HL-60 (cell line): ENCODE results near the gene TMEM273.

Source experiments
- DNase-seq, 2 experiments: peaks; one replicate each; pipeline ENCODE4 v3.0.0-alpha.2; 2010 to 2020; ENCODE audit warnings: low read depth in 1 of 2, low spot score in 1 of 2
- H3K27ac ChIP-seq: fragments of 250-450 bp; sonication (Bioruptor Pico); replicated peaks from 2 replicates; pipeline ENCODE4 v1.5.1; 2020; ENCODE audit warnings: mild to moderate bottlenecking, moderate library complexity
- H3K27me3 ChIP-seq: fragments of 250-450 bp; sonication (Bioruptor Pico); 2 replicates; pipeline ENCODE4 v1.5.1; 2021; ENCODE audit warnings: mild to moderate bottlenecking, moderate library complexity; ENCODE audit not compliant: insufficient read depth, poor library complexity, severe bottlenecking
- H3K4me3 ChIP-seq: replicated peaks from 2 replicates; pipeline ENCODE4 v1.5.1; 2011; ENCODE audit warnings: mild to moderate bottlenecking, control low read depth, low read length; ENCODE audit not compliant: insufficient read depth
- GABPA ChIP-seq: IDR thresholded peaks from 2 replicates; pipeline ENCODE4 v1.6.1; 2012; ENCODE audit warnings: low read depth
- POLR2AphosphoS5 ChIP-seq: IDR thresholded peaks from 2 replicates; pipeline ENCODE4 v1.6.1; 2012; ENCODE audit warnings: low read depth
- SPI1 ChIP-seq: IDR thresholded peaks from 2 replicates; pipeline ENCODE4 v1.6.1; 2012; ENCODE audit warnings: low read depth, mild to moderate bottlenecking, borderline replicate concordance
- TF ChIP-seq, protein P1 (sequence below): IDR thresholded peaks from 2 replicates; pipeline ENCODE4 v1.6.1; 2012; ENCODE audit warnings: low read depth; ENCODE audit not compliant: insufficient replicate concordance
- TF ChIP-seq, protein P2 (sequence below): IDR thresholded peaks from one replicate; pipeline ENCODE4 v1.5.1; 2011; ENCODE audit warnings: low read length, control low read depth, inconsistent platforms; ENCODE audit not compliant: insufficient read depth

TMEM273 gene

DNA sequence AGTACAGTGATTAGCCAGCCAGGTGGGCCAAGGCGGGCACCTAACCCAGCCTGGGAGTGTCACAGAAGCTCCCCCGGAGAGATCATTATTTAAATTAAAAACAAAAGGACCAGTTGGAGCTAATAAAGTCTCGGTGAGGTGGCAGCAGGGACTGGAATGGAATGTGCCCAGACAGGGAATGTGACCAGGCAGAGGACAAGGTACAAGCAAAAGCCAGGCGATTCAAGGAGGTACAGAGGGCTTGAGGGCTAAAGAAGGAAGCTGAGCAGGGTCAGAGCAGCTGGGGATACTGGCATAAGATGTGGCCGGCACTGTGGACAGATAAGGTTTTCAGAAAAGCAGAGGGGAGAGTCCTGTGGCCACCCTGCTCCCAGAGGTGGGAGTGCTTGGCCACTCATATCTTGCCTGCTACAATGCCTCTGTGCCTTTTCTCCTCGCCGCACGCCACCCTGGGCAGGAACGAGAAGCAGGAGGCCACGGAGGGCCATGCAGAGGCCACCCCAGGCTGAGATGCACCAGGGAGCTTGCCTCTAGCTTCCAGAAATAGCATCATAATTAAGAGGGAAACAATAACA lies 13.2 kb downstream of the TMEM273 start:
- DNase-seq = no peak
- H3K27me3 ChIP-seq = no peaks in the 10 kb centered on the region
- no peak overlapping the region for H3K4me3 ChIP-seq
- TF ChIP-seq, protein P1, sequence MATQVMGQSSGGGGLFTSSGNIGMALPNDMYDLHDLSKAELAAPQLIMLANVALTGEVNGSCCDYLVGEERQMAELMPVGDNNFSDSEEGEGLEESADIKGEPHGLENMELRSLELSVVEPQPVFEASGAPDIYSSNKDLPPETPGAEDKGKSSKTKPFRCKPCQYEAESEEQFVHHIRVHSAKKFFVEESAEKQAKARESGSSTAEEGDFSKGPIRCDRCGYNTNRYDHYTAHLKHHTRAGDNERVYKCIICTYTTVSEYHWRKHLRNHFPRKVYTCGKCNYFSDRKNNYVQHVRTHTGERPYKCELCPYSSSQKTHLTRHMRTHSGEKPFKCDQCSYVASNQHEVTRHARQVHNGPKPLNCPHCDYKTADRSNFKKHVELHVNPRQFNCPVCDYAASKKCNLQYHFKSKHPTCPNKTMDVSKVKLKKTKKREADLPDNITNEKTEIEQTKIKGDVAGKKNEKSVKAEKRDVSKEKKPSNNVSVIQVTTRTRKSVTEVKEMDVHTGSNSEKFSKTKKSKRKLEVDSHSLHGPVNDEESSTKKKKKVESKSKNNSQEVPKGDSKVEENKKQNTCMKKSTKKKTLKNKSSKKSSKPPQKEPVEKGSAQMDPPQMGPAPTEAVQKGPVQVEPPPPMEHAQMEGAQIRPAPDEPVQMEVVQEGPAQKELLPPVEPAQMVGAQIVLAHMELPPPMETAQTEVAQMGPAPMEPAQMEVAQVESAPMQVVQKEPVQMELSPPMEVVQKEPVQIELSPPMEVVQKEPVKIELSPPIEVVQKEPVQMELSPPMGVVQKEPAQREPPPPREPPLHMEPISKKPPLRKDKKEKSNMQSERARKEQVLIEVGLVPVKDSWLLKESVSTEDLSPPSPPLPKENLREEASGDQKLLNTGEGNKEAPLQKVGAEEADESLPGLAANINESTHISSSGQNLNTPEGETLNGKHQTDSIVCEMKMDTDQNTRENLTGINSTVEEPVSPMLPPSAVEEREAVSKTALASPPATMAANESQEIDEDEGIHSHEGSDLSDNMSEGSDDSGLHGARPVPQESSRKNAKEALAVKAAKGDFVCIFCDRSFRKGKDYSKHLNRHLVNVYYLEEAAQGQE = no peak
- TF ChIP-seq, protein P2, sequence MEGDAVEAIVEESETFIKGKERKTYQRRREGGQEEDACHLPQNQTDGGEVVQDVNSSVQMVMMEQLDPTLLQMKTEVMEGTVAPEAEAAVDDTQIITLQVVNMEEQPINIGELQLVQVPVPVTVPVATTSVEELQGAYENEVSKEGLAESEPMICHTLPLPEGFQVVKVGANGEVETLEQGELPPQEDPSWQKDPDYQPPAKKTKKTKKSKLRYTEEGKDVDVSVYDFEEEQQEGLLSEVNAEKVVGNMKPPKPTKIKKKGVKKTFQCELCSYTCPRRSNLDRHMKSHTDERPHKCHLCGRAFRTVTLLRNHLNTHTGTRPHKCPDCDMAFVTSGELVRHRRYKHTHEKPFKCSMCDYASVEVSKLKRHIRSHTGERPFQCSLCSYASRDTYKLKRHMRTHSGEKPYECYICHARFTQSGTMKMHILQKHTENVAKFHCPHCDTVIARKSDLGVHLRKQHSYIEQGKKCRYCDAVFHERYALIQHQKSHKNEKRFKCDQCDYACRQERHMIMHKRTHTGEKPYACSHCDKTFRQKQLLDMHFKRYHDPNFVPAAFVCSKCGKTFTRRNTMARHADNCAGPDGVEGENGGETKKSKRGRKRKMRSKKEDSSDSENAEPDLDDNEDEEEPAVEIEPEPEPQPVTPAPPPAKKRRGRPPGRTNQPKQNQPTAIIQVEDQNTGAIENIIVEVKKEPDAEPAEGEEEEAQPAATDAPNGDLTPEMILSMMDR = no peak
- TF ChIP-seq SPI1 = no peak
- no peak for TF ChIP-seq GABPA
- no peak for TF ChIP-seq POLR2AphosphoS5
- no peak overlapping the region for H3K27ac ChIP-seq

DNA sequence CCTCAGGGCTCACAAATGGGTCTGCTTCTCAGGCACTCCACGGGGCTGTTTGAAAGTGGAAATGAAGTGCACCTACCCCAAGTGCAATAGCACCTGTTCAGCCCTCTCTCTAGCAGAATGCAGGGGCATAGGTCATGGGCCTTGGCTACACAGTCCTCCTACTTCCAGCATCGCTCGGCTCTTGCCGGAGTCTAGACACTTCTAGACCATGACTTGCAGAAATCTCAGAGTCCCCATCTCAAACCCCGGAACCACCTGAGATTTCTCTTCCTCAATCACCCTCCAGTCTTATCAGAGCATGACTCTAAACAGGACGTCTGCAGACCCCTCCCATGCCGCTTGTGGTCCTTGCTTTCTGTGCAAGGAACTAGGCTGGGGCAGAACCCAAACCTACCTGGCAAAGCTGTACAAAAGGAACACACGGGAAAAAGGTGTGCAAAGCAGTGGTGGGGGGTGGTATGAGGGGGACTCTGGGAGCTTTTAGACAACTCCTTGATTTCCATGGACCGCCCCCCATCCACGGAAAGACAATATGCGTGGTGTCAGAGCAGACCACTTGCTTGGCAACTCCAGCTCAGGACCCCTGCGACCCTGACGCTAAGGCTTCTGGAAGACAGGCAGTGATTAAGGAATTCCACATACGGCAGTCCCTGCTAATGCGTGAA lies 13.8 kb downstream of the TMEM273 start:
- no peak for DNase-seq
- H3K4me3 ChIP-seq = no peak overlapping the region
- H3K27me3 ChIP-seq = no peaks in the 10 kb centered on the region
- TF ChIP-seq, protein P2 = no peak
- TF ChIP-seq POLR2AphosphoS5 = no peak
- TF ChIP-seq, protein P1 = no peak
- no peak for TF ChIP-seq GABPA
- TF ChIP-seq SPI1 = no peak
- no peak overlapping the region for H3K27ac ChIP-seq

DNA sequence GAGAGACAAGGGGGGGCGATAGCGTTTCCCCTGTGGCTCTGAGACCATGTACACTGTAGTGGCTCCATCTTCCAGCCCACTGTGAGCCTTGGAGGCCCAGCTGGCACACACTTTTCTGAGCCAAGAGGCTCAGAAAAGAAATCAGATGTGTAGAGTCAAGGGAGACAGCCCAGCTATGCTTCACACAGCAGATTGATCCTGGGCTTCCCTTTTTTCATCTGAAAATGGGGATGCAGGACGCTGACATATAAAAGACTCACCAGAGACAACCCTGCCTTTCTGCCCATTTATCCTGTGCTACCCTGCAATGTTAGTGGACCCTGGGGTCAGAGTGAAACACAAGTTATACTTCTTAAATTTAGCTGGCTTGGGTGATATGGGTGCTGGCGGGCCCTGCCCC lies 14.3 kb downstream of the TMEM273 start:
- Histone ChIP-seq H3K4me3 (no peak overlapping the region), H3K27ac (no peak overlapping the region), H3K27me3 (no peaks in the 10 kb centered on the region)
- no peak for DNase-seq
- TF ChIP-seq POLR2AphosphoS5 (no peak), SPI1 (peak; percentile 21; the same call in 1 of the 2 replicates)

DNA sequence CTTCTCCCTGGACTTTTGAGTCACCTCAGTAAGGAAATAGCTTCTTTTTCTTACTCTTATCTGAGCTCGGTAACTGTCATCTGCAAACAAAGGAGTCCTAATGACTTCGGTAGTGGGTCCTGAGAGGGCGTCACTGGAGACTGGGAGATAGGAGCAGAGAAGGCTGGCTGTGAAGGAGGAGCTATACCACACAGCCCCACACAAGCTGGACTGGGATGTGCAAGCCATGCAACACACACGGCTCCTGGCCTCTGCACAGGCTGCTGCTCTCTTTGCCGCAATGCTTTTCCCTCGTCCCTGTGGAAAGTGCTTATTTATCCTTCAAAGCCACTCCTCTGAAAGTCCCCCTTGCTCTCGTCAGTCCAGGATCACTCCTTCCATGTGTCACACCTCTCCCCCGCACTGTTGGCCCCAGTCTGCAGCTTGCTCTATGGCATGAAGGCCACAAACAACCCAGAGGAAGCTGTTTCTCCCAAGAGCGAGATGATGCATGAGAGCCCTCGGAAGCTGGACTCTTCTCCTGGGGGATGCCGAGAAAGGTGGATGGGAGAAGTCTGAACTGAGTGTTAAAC lies 14.9 kb downstream of the TMEM273 start:
- no peak overlapping the region for H3K27ac ChIP-seq
- H3K4me3 ChIP-seq = no peak overlapping the region
- no peak for DNase-seq
- TF ChIP-seq GABPA = no peak
- no peak for TF ChIP-seq SPI1
- TF ChIP-seq, protein P1 = no peak
- TF ChIP-seq, protein P2 = no peak
- no peak for TF ChIP-seq POLR2AphosphoS5
- no peaks in the 10 kb centered on the region for H3K27me3 ChIP-seq
